ENCODE measurements around the gene TGM2. TPM values are rescaled to one million over a fixed set of nuclear protein-coding genes. Genes with fewer than 3 reads are reported as not detected.
A peak's percentile ranks its signal among the peaks of the same experiment; 100 is the strongest.

Gene TGM2
- total and polyA plus RNA-seq, 9 of the 15 experiments (the other 6 are each of a cell fraction or from before 2014, with no cell fraction given), result 5.5 to 78.5 (median 37.6) TPM

GRCh38 chr20:38123021-38123587 lies 42.0 kb downstream of the TGM2 start (continued):
- TF ChIP-seq DDX20 (tag; IDR thresholded peaks at IDR 0.05; ENCODE audit: low read depth) (no peak), ETV5 (CRISPR knock-in tag; IDR thresholded peaks at IDR 0.05; ENCODE audit: low read depth) (no peak), IRF2 (CRISPR knock-in tag; IDR thresholded peaks at IDR 0.05) (no peak), ZNF75A (CRISPR knock-in tag; IDR thresholded peaks at IDR 0.05) (no peak), DMBX1 (CRISPR knock-in tag; IDR thresholded peaks at IDR 0.05; ENCODE audit: borderline replicate concordance) (0 out of 2 replicates have a peak, but pooled peaks have one; percentile 51), EP300 (IDR thresholded peaks at IDR 0.05; ENCODE audit: low read length) (no peak), ARID1B (IDR thresholded peaks at IDR 0.05) (peak; percentile 61), ZNF175 (CRISPR knock-in tag; IDR thresholded peaks at IDR 0.05; ENCODE audit: low read depth) (no peak), CXXC5 (CRISPR knock-in tag; IDR thresholded peaks at IDR 0.05) (peak; percentile 55), KDM1A (IDR thresholded peaks at IDR 0.05) (peak; percentile 15 to 70; a peak in 2 of 4 replicates), CHD2 (IDR thresholded peaks at IDR 0.05; ENCODE audit: low read depth, low read length) (no peak), HDGF (IDR thresholded peaks at IDR 0.05) (peak; percentile 85; the same call in 1 of the 2 replicates), RBFOX2 (IDR thresholded peaks at IDR 0.05; ENCODE audit: low read depth, low read length) (0 out of 2 replicates have a peak, but pooled peaks have one; percentile 33), NELFE (IDR thresholded peaks at IDR 0.05; ENCODE audit: insufficient read depth, insufficient read length) (no peak), ZNF57 (CRISPR knock-in tag; IDR thresholded peaks at IDR 0.05) (no peak), RAD51 (IDR thresholded peaks at IDR 0.05; ENCODE audit: borderline replicate concordance, low read depth) (no peak), HBP1 (CRISPR knock-in tag; IDR thresholded peaks at IDR 0.05) (no peak), CBX2 (IDR thresholded peaks at IDR 0.05; ENCODE audit: insufficient read depth, low read length, poor library complexity, severe bottlenecking) (no peak), POLR2AphosphoS2 (IDR thresholded peaks at IDR 0.05; ENCODE audit: low read length) (no peak), ZEB2 (IDR thresholded peaks at IDR 0.05) (no peak), DPF2 (IDR thresholded peaks at IDR 0.05) (peak; percentile 19; the same call in 1 of the 2 replicates), GATA2 (CRISPR knock-in tag; IDR thresholded peaks at IDR 0.05) (peak; percentile 40; the same call in 1 of the 2 replicates), NFRKB (IDR thresholded peaks at IDR 0.05; ENCODE audit: low read depth) (peak; percentile 79), THRB (CRISPR knock-in tag; conservative IDR thresholded peaks at IDR 0.05) (0 out of 2 replicates have a peak, but pooled peaks have one; percentile 14), NFIX (CRISPR knock-in tag; IDR thresholded peaks at IDR 0.05; ENCODE audit: low read depth) (no peak), ZBTB9 (CRISPR knock-in tag; IDR thresholded peaks at IDR 0.05) (no peak), SNAPC5 (CRISPR knock-in tag; IDR thresholded peaks at IDR 0.05) (no peak), GABPB1 (CRISPR knock-in tag; IDR thresholded peaks at IDR 0.05) (no peak), RBM39 (optimal IDR thresholded peaks at IDR 0.05; ENCODE audit: low read depth, low read length) (no peak)
